MCF 10A (cell line): Measurements from ENCODE around the gene STKLD1. TPM values are rescaled to one million over a fixed set of nuclear protein-coding genes. Genes with fewer than 3 reads are reported as not detected.

Experiments used
- BruUV-seq: library from RNA; stranded (reverse); fragments of 400-500 nt; replicated peaks from 2 replicates; lab custom pipeline; 2021; lab: Mats Ljungman, UMichigan
- CTCF ChIA-PET: fragments of 300-600 bp; sonication (Branson Sonifier 250); formaldehyde crosslinking; extraction: SDS; loops from one replicate; lab custom pipeline; 2021; ENCODE audit warnings: antibody characterized with exemption, inconsistent platforms; lab: Yijun Ruan, JAX
- POLR2A ChIA-PET: fragments of 300-600, 350-650 bp; sonication (Branson Sonifier 250); formaldehyde crosslinking; extraction: SDS; loops from one replicate; lab custom pipeline; 2020; ENCODE audit warnings: antibody characterized with exemption, inconsistent platforms; lab: Yijun Ruan, JAX
- DNase-seq: peaks from one replicate; pipeline ENCODE4 v3.0.0-alpha.2; 2018; ENCODE audit not compliant: unreplicated experiment
- H3K27ac Mint-ChIP-seq: one replicate; pipeline ENCODE4 v1.8.0; 2022; ENCODE audit warnings: mild to moderate bottlenecking, low read depth, mixed read lengths; ENCODE audit not compliant: unreplicated experiment
- H3K27me3 Mint-ChIP-seq: one replicate; pipeline ENCODE4 v1.8.0; 2022; ENCODE audit warnings: mixed read lengths; ENCODE audit not compliant: insufficient read depth, unreplicated experiment
- H3K36me3 Mint-ChIP-seq: one replicate; pipeline ENCODE4 v1.8.0; 2022; ENCODE audit warnings: mild to moderate bottlenecking, moderate library complexity, mixed read lengths; ENCODE audit not compliant: insufficient read depth, unreplicated experiment
- H3K4me1 Mint-ChIP-seq: one replicate; pipeline ENCODE4 v1.8.0; 2022; ENCODE audit warnings: mixed read lengths; ENCODE audit not compliant: insufficient read depth, unreplicated experiment
- H3K4me3 Mint-ChIP-seq: one replicate; pipeline ENCODE4 v1.8.0; 2022; ENCODE audit warnings: mild to moderate bottlenecking, moderate library complexity, mixed read lengths; ENCODE audit not compliant: unreplicated experiment
- H3K9me3 Mint-ChIP-seq: one replicate; pipeline ENCODE4 v1.8.0; 2022; ENCODE audit warnings: mixed read lengths; ENCODE audit not compliant: unreplicated experiment
- intact Hi-C: fragments of 100-400 bp; cut with micrococcal nuclease; formaldehyde crosslinking; loops from 2 replicates; pipeline ENCODE4 v1.14.1; 2022
- total RNA-seq: library from RNA; stranded (reverse); gene quantifications from 2 replicates; pipeline ENCODE4 v1.2.3, GENCODE V29; 2022
- TF ChIP-seq, protein P1 (sequence below): fragments of 200-600 bp; IDR thresholded peaks from one replicate; pipeline ENCODE4 v1.8.0; 2022; ENCODE audit warnings: antibody characterized with exemption, mild to moderate bottlenecking; ENCODE audit not compliant: unreplicated experiment

Gene STKLD1
- total RNA-seq, 1 experiment from 2014 or later = 1.3 TPM

DNA sequence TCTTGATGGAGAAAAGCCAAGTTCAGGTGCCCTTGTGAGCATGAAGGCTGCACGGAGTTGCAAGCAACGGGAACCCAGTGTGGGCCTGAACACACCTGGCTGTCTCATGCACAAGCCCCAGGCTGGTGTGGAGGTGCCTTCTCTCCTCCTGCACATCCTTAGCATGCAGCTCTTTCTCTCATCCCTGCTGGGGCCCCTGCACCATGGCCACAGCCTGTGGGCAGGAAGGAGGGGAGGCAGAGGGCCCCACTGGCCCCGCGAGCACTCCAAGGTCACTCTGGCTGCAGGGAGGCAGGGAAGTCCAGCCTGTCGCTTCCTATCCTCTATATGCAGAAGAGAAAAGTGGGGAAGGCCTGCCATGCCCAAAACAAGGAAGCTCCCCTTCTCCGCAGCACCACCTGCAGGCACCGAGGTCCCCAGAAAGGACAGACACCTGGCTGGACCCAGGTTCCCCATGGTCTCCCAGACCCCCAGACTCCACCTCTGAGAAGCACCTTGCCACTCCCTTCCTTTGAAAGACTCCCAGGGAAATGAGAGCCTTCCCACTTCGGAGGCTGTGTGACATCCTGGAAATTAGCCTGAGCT lies 18.6 kb downstream of the STKLD1 start:
- BruUV-seq = no TSS peak
- peaks cover 36% of the 10 kb centered on the region for H3K27me3 Mint-ChIP-seq

DNA sequence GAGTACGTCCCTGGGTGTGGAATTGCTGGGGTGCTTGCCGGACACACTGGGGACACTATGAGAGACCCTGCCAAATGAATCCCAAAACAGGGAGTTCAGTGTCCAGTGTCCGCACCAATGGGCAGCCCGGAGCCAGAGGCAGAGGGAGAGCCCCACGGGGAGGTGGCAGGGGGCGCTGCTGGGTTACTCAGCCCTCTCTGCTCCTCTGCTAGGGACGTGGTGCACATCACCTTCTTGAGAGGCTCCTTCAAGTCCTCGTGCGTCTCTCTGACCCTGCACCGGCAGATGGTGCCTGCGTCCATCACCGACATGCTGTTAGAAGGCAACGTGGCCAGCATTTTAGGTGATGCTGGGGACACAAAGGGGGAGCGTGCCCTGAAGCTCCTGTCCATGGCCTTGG lies 20.8 kb downstream of the STKLD1 start:
- TF ChIP-seq, protein P1, sequence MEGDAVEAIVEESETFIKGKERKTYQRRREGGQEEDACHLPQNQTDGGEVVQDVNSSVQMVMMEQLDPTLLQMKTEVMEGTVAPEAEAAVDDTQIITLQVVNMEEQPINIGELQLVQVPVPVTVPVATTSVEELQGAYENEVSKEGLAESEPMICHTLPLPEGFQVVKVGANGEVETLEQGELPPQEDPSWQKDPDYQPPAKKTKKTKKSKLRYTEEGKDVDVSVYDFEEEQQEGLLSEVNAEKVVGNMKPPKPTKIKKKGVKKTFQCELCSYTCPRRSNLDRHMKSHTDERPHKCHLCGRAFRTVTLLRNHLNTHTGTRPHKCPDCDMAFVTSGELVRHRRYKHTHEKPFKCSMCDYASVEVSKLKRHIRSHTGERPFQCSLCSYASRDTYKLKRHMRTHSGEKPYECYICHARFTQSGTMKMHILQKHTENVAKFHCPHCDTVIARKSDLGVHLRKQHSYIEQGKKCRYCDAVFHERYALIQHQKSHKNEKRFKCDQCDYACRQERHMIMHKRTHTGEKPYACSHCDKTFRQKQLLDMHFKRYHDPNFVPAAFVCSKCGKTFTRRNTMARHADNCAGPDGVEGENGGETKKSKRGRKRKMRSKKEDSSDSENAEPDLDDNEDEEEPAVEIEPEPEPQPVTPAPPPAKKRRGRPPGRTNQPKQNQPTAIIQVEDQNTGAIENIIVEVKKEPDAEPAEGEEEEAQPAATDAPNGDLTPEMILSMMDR = peak; percentile 12
- ChIA-PET CTCF (interaction anchor here (0.5 to 0.7 kb wide), 4 partner anchors 81 to 462 kb away, joined by 3 to 5 read pairs (median 3); no protein-coding TSS in a partner anchor), POLR2A (no interaction called here)
- intact Hi-C loops = no loop called here
- no peaks in the 10 kb centered on the region for H3K9me3 Mint-ChIP-seq
- no peak for DNase-seq
- peaks cover 2% of the 10 kb centered on the region for H3K36me3 Mint-ChIP-seq
- H3K4me1 Mint-ChIP-seq = no peaks in the 10 kb centered on the region
- H3K4me3 Mint-ChIP-seq = no peak overlapping the region
- no TSS peak for BruUV-seq
- H3K27me3 Mint-ChIP-seq = peaks cover 36% of the 10 kb centered on the region
- no peak overlapping the region for H3K27ac Mint-ChIP-seq

More for the DNA sequence above, 18.6 kb downstream of the STKLD1 start:
- intact Hi-C loops = no loop called here
- H3K9me3 Mint-ChIP-seq = no peaks in the 10 kb centered on the region
- no peaks in the 10 kb centered on the region for H3K36me3 Mint-ChIP-seq
- no peaks in the 10 kb centered on the region for H3K4me1 Mint-ChIP-seq
- no peak for DNase-seq
- no peak overlapping the region for H3K4me3 Mint-ChIP-seq
- ChIA-PET POLR2A (interaction anchor here (1.3 kb wide), 1 partner anchor 17 kb away, joined by 4 read pairs; no protein-coding TSS in a partner anchor), CTCF (interaction anchor here (0.6 to 2.1 kb wide), 3 partner anchors 10 to 82 kb away, joined by 3 to 10 read pairs (median 3); no protein-coding TSS in a partner anchor)
- TF ChIP-seq, protein P1 = no peak
- no peak overlapping the region for H3K27ac Mint-ChIP-seq

DNA sequence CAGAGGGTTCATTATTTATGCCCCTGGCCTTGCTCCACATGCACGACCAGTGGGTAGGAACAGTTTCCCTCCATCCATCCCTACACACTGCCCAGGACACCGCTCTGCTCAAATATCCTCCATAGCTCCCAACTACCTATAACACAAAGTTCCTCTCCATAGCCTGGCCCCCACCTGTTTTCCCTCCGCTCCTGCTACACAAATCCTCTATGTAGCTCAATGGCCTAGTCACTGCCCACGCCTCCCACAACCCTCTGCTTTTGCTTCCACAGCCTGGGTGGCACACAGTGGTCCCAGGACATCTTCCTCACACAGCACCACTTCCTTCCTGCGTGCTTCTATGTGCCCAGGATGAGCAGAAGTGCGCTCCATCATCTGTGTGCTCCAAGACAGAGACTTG lies 21.2 kb downstream of the STKLD1 start:
- POLR2A ChIA-PET = no interaction called here
- Mint-ChIP-seq H3K27ac (no peak overlapping the region), H3K4me1 (no peaks in the 10 kb centered on the region), H3K36me3 (peaks cover 6% of the 10 kb centered on the region), H3K9me3 (no peaks in the 10 kb centered on the region), H3K4me3 (no peak overlapping the region), H3K27me3 (peaks cover 36% of the 10 kb centered on the region)
- TF ChIP-seq, protein P1 = no peak
- intact Hi-C loops = no loop called here
- CTCF ChIA-PET = interaction anchor here (0.5 to 0.7 kb wide), 4 partner anchors 81 to 462 kb away, joined by 3 to 5 read pairs (median 3); no protein-coding TSS in a partner anchor
- BruUV-seq = no TSS peak
- no peak for DNase-seq

DNA sequence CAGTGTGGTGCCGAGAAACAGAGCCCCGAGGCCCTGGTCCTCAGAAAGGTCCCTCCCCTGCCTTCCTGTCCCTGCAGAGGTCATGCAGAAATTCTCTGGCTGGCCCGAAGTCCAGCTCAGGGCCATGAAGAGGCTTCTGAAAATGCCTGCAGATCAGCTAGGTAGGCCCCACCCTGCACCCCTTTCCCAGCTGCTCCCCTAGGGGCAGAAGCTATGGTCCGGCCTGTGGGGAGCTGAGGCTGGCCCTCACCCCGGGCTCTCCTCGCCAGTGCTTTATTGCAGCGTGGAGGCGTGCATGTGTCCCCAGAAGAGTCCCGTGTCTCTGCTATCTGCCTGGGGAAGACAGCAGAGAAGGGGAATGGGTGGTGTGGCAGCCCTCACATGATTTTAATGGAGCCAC lies 21.7 kb downstream of the STKLD1 start:
- Mint-ChIP-seq H3K9me3 (no peaks in the 10 kb centered on the region), H3K27ac (no peak overlapping the region), H3K4me3 (no peak overlapping the region), H3K36me3 (peaks cover 9% of the 10 kb centered on the region), H3K27me3 (peaks cover 36% of the 10 kb centered on the region), H3K4me1 (no peaks in the 10 kb centered on the region)
- CTCF ChIA-PET = no interaction called here
- BruUV-seq = no TSS peak
- TF ChIP-seq, protein P1 = no peak
- POLR2A ChIA-PET = interaction anchor here (0.6 kb wide), 1 partner anchor 30 kb away, joined by 3 read pairs; no protein-coding TSS in a partner anchor
- intact Hi-C loops = no loop called here
- no peak for DNase-seq
